NCI-H2029 treated with DMSO at 0.1 percent for 48 hours (cell line): Measurements from ENCODE around the gene SCN3B.

Experiments
- DNase-seq: peaks from one replicate; lab custom pipeline; 2025; lab: John Stamatoyannopoulos, UW

The SCN3B gene

DNA sequence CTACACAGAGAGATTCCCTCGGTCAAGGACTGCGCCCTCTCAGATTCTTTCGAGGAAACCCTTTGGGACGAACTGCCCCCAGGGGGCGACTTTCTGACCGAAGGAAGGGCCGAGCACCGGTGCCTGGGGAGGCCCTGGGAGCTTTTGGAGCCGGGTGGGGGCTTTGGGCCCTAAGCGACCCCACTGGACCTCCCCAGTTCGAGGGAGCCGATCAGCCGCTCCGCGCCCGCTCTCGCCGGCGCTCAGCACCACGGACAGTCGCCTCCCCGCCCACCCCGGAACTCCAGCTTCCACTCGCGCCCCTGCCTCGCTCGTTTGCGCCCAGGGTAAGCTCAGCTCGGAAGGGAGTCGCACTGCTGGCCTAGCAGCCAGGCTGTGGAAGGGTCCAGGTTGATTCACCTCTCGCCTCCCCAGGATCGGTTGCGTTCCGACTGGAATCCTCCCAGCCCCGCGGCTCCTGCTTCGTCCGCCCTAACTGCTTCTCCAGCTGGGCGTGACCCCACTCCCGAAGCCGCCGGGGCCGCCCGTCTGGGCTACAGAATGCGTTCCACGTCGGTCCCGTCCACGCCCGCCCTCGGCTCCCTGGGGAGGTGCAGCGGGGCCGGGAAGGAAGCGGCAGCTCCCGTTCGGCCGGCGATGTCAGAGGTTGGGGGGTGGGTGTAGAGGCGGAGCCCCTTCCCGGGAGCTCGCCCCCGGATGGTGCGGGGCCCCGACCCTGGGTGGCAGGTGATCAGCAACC, 428 bp downstream of the SCN3B start:
- no peak for DNase-seq

DNA sequence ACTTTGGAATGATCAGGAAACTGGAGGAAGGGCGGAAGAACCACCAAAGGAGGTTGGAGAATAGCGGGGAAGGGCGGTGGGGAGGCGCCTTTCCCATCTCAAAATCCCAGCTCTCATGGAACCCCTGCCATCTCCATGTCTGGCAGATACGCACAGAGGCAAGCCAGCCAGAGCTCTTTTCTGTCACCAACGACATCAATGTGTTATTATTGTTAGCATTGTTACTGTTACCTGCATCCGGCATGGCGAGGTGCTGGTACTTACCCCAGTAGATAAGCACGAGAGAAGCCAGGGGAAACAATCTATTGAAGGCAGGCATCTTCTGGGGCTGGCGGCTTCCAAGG, 969 bp downstream of the SCN3B start:
- DNase-seq, result no peak

DNA sequence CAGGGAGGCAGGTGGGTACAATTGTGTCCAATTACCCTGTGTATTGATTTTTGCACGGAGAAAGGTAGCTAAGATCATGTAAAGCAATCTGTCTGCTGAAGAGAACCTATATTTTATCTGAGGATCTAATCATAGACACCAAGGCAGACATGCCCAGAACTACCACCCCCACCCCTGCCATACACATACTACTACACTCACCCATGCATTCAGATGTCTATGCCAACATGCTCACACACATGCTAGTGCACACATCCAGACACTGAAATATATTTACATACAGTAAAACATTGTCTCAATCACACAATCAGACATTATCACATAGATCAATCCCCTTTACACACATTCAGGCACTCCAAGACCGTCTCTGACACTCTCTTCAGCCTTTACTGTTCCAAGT, 1.8 kb downstream of the SCN3B start:
- DNase-seq, result no peak

DNA sequence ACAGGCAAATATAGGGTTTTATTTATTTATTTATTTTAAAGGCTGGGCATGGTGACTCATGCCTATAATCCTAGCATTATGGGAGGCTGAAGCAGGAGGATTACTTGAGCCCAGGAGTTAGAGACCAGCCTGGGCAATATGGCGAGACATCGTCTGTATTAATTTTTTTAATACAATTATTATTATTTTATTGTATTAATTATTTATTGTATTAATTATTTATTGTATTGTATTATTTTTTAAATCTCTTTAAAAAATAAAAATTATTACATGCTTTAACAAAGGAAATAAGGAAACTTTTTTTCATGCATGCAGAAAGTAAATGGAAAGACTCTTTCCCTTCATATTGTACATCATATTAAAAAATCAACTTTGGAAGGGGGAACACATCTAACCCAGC, 3.5 kb downstream of the SCN3B start:
- DNase-seq, result no peak

DNA sequence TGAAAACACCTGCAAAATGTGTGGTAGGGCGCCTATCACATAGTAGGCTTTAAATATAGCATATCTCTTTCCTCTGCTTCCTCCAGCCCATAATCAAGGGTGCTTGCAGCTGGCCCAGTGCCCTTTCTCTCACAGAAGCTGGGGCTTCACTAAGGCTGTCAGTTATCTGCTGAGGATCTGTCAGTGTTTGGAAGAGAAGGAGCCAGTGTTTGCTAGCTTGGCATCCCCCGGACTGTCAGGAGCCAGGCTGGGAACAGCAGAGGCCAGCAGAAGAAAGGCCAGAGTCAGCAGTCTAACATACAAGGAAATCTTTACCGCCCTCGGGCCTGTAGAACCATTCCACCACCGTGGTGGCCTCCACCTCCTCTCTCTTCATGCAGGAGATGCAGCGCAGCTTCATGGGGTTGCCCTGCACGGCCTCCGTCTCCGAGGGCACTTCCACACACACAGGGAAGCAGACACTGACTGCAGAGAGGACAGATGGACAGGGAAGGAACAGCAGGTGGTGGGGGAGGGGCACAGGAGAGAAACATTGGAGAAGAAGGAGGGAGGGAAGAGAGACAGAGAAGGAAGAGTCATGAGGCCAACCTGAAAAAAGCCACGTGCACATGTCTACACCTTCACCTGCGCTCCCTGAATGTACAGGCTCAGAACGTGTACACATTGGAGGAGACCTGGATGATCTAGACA, 9.0 kb downstream of the SCN3B start:
- DNase-seq, result no peak

DNA sequence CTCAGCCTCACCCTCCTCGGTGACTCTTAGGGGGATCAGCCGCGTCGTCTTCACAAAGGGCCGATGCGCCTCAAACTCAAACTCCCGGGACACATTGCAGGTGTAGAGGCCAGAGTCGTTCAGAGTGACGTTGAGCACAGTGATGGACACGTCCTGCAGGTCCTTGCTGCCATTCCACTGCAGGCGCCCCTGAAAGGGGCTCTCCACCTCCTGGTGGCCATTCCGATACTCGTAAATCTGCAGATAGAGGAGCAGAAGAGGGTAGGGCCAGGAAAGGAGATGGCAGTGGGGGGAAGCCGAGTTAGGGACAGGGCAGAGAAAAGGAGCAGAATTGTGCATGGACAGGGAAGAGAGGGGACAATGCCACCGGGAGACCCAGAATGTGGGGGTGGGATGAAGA, 12.0 kb downstream of the SCN3B start:
- no peak for DNase-seq

DNA sequence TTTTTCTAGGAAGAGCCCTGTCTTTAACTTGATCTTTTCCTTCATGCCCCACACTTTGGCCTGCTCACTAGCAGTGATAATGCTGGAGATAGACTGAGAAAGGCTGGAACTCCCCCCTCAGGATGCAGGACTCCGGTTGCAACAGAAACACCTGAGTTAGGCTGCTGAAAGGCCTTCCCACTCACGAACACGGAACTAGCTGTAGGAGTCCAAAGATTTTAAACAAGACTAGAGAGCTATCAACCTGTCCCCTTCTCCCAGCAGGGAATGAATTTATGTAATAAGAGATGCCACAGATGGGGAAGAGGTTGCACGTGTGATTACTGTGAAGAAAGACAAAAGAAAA, 13.0 kb downstream of the SCN3B start:
- no peak for DNase-seq

DNA sequence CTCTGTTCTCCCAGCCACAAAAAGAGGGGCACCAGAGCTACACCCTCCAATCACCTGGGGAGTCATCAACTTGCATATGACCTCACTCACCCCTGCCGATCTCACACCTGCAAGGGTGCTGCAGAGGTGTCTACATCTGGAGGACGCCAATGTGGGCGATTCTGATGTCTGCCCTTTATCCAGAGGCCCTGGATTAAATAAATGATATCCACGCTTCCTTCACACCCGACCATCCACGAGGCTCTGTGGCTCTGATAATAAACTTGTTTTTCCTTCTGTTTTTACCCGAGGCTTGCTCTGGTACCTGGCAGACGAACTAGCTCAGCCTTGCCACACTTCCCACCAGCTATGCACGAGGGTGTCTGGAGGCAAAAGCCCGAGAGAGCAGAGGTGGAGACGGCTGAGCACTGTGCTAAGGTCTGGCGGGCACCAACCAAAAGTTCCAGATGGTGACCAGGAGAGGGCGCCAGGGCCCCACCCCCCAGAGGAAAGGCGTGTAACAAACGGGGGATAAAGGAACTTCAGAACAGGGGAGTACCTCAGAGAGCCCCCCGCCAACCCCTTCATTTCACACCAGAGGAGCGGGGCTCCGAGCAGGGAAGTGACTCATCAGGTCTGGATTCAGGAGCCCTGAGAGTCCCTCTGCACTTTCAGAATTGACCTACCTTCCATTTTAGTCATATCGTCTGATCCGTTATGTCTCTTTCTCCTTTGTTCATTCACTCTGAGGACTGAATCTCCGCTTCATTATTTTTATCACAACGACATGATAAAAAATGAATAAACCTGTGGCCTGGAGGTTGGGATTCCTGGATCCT, 13.5 kb downstream of the SCN3B start:
- no peak for DNase-seq

DNA sequence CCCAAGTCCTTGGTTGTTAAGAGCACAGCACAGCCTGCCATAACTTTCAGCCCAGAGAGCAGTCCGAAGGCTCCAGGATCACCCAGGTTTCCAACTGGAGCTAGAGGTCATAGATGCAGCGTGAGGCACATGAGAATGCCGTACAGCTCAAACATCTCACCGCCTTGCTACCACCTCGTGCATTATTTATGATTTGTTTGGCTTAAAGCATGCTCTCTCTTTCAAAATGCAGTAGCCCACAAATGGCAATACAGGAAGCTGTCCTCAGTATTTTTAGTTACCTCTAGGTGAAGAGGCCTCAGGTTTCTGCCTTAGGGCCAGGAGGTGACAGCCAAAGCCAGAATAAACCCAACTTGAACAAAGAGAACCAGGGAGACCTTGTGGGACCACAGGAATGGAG, 14.4 kb downstream of the SCN3B start:
- peak; percentile 16 for DNase-seq

DNA sequence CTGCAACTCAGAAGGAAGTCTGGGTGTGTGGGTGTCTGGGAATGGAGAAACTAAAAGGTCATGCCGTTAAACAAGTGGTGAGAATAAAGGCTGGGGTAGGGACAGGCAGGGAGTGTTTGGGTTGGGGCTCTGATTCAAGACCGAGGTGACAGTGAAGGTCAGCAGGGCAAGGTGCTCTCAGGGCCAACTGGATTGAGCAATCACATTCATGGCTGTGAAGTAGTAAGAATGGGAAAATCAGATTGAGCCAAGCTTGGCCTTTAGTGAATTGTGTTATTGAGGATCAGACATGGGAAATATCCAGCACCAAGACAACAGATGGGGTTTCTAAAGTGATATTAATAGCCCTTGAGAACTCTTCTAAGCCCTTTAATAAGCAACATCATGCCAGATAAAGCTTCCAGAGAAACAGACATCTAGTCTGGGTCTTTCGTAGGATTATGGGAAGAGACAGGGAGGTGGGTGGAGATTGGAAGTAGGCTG, 24.3 kb downstream of the SCN3B start:
- DNase-seq, result no peak

DNA sequence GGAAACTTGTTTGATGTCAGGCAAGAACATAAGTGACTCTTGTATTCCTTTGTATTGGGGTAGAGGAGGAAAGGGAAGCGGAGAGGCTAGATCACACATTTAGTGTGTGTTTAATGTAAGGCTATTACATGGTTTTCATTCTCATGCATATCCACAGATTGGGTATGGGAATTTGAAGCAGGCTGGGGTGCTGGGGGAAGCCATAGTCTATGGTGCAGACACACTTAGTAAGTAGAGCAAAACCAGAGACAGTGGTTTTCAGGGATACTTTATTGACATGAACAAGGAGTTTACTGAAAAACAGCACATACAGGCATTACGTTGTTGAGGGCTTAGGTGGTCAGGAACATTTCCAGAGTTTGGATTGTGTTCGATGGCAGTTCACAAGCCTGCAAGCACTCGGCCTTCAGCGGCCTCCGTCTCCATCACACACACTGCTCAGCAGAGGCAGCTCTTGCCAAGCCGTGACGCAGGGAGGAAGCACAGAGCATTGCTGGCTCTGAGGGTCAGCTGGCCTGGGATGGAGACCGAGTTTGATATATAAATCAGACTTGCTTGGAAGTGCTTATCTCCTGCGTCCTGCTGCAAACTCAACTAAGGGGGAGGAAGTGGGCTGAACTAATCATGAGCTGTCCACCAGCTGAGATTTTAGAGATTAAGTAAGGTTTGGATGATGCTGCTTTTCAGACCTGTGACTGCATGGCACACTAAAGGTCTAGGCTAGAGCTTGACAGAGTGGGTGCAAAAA, 25.3 kb downstream of the SCN3B start:
- no peak for DNase-seq

DNA sequence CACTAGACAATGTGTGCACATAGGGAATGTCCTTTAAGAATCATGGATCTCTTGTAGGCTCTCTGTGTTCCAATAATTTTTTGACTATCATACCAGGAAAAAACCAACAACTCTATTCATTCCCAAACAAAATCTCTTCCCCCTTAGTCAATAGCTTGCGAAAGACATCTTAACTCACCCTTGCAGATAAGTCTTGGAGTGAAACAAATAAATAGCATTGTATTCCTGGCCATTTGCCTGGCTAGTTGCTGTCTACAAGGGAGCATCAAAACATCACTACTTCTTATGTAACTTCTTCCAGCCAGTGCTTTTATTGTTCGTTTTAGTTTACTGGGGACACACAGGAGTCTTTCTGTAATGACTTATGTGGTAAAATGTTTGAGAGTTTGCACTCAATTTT, 29.4 kb downstream of the SCN3B start:
- no peak for DNase-seq

DNA sequence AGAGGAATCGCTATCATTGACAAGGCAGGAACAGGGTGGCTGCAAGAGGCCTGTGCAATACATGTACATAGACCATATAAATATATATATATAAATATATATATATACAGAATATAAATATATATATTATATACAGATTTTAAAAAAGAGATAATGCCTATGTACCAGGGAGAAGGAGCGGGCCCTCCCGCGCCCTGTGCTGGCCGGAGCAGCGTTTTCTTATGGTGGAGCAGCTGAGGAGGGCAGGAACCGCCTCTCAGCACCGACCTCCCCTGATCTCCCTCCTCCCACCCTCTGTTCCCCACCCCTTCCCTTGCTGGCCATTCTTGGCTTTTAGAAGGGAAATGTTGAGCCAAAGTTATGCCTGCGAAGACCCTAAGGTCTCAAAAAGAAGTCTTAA, 31.8 kb downstream of the SCN3B start:
- no peak for DNase-seq

DNA sequence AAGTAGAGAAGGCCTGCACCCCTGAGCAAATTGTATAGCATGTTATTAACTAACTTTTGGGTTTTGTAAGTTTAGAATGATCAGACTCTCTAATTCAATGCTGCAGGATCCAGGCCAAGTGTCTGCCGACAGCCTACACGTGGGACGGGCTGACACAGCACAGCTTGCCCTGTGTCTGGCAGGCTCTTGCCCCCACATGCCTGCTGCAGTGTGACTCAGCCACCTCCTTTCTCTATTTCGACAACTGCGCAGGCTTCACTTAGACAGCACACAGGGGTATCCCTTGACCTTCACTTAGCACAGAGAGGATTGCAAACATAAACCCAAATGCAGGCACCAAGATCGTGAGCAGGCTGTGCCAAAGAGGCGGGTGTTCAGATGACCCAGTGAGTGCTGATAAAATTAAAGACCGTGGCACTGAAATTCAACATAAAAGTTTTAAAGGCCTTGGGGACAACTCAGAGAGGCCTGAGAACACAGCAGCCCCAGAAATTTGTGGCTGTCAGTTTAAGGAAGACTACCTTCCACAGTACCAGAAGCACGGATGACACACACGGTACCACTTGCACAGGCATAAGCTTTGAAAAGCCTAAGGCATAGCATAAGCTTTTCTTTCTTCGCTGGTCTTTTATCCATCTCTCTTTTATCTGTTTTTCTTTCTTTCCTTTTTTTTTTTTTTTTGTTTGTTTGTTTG, 37.8 kb downstream of the SCN3B start:
- no peak for DNase-seq

DNA sequence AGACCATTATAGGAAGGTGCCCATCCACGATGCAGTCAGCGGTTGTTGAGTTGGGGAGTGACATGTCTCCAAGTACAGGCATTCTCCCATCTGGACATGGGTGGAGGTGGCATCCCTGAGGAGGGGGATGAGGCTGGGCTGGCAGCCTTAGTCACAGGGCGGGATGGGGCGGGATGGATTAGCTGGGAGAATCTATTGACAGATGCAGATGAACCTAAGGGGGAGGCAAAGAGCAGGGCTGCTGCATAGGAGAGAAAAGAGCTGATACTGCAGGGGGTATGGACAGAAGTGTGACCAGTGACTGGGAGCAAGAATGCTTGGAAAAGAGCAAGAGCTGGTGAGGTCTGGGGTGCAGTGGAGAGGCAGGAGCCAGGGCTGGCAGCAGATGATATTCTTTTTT, 42.7 kb downstream of the SCN3B start:
- DNase-seq, result no peak

DNA sequence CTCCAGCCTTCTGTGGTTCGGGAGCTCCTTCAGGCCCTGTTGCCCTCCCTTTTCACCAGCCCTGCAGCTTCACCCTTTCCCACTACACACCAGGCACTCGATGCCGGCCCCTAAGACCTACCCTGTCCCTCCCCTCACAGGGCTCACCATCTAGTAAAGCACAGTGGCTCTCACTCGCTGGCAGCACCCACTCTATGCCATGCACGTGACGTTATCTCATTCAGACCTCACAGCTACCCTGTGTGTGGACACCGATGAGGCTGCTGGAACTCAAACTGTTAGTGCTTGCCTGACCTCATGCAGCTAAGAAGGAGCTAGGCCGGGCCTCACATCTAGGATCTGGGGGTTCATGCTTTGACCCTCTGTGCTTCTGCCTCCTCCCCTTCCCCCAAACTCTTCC, 45.5 kb downstream of the SCN3B start:
- DNase-seq, result no peak

DNA sequence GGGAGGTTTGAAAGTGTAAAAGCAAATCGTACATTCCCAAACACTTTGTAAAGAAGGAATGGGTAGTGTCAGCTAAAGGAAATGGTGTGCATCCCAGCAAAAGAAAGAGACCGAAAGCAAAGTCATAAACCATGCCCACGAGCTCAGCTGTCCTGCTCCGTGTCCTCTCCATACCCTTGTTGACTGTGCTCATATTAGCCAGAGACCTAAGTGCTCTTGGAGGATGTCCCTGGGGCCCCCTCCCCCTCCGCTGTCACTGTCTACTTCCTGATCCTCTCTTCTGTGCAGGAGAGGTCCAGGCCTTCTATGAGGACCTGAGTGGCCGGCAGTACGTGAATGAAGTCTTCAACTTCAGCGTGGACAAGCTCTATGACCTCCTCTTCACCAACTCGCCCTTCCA, 46.1 kb downstream of the SCN3B start:
- DNase-seq, result no peak

DNA sequence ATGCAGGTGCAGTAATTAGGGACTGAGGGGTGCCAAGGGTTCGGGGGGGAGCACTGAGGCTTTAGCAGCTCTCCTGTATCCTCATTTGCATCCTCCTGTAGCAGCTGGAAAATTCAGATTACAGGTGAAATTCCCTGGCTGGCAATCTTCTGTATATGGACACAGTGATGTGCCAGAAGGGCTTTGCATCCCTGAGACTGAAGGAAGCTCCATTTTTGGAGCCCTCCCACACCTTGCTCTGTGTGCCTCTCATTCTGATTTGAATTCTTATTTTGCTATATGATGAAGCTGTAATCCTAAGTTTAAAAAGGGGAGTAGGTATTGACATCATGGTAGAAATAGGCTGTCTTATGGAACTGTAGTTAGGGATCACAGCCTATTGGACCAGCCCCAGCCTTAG, 46.6 kb downstream of the SCN3B start:
- DNase-seq, result no peak

DNA sequence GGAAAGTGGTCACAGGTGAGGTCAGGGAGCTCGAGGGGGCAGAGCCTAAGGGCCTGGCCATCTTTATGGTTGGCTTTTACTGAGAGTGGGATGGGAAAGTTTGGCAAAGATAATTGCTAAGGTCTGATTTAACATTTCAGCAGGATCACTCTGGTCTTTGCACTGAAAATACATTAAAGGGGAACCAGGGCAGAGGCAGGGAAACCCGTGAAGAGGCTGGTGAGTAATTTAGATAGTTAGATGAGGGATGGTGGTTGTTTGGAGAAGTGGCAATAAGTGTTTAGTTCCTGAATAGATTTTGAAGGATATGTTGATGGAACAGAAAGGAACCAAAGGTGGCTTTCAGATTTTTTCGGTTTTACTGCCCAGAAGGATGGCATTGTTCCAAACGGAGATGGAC, 50.8 kb downstream of the SCN3B start:
- no peak for DNase-seq

DNA sequence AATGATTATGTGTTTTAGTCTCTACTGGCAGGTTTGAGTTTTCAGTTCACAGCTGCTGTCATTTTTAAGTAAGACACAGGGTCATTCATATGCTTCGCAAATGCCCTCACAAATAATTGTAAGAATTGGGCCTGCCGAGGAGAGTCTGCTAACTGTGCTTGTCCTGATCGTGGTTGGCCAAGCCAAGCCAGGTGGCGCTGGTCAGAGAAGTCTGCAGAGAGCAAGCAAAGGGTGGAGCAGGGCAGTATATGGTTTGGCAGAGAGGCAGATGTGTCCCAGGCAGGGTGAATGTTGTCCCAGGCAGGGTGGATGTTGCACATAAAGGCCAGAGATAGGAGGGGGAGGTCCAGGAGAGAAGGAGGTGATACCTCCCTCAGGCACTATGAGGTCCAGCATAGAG, 52.7 kb downstream of the SCN3B start:
- DNase-seq, result no peak

DNA sequence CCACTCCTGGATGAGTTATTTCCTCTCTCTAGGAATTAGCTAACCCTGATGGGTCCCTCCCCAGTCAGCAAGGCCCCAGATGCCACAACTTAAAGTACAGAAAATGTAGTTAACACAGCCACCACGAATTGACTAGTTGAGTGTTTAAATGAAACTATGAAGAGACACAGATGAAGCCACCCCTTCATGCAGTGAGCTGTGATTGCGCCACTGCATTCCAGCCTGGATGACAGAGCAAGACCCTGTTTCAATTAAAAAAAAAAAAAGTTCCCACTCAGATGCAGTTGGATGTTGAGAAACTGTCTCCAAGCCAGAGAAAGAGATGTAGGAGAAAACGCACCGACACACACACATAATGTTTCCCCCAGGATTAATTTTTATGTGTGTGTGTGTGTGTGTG, 53.3 kb downstream of the SCN3B start:
- no peak for DNase-seq

DNA sequence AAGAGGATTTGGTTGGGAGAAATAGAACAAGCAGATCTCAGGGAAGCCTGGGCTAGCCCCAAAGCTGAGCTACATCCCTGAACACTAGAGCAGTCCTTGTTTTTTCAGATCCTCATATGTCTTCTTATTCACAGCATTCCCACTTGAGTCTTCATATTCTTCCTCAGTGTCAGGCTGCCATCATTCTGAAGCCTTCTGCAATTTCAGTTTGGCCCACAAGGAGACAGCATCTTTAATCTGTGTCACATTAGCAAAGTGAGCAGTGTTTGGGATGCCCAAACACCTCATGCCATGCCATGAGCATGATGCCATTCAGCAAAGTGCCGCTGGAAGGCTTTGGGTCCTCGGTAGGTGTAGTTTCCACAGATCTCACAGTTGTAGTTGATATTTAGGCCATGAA, 56.6 kb downstream of the SCN3B start:
- no peak for DNase-seq
